Left ventricle myocardium inferior (tissue), 1 donor: Measurements from ENCODE around the gene TIMM17B. TPM values are rescaled to one million over a fixed set of nuclear protein-coding genes. Genes with fewer than 3 reads are reported as not detected.

Source experiments
- DNase-seq: peaks from one replicate; pipeline ENCODE4 v3.0.0-alpha.2; 2020
- H3K27ac ChIP-seq: fragments of 200-600 bp; replicated peaks from 2 replicates; pipeline ENCODE4 v1.8.0; 2021
- H3K27me3 ChIP-seq: fragments of 200-600 bp; 2 replicates; pipeline ENCODE4 v1.8.0; 2021; ENCODE audit warnings: low read depth
- H3K36me3 ChIP-seq: fragments of 200-600 bp; 2 replicates; pipeline ENCODE4 v1.8.0; 2021
- H3K4me1 ChIP-seq: fragments of 200-600 bp; 2 replicates; pipeline ENCODE4 v1.8.0; 2021
- H3K4me3 ChIP-seq: fragments of 200-600 bp; 2 replicates; pipeline ENCODE4 v1.8.0; 2021; ENCODE audit warnings: mild to moderate bottlenecking, moderate library complexity
- H3K9me3 ChIP-seq: fragments of 200-600 bp; replicated peaks from 2 replicates; pipeline ENCODE4 v1.8.0; 2021
- intact Hi-C: fragments of 100-400 bp; cut with micrococcal nuclease; formaldehyde crosslinking; loops from one replicate; pipeline ENCODE4 v1.11.0; 2022
- total RNA-seq: library from RNA; stranded (reverse); fragmentation: NEBNext Ultra II Directional; extraction: Animal tissue kit (Norgen Biotek cat#: 25700); gene quantifications from one replicate; pipeline ENCODE4 v1.2.1, GENCODE V29; 2021
- TF ChIP-seq, protein P1 (sequence below): fragments of 200-600 bp; IDR thresholded peaks from 2 replicates; pipeline ENCODE4 v1.8.0; 2021; ENCODE audit warnings: antibody characterized with exemption, mild to moderate bottlenecking, borderline replicate concordance
- donor health status: DM: no; HTN: yes; CAD: no; lungs with severe emphysema.

Gene TIMM17B
- total RNA-seq, 1 donor from 2014 or later, result 76.1 TPM

DNA sequence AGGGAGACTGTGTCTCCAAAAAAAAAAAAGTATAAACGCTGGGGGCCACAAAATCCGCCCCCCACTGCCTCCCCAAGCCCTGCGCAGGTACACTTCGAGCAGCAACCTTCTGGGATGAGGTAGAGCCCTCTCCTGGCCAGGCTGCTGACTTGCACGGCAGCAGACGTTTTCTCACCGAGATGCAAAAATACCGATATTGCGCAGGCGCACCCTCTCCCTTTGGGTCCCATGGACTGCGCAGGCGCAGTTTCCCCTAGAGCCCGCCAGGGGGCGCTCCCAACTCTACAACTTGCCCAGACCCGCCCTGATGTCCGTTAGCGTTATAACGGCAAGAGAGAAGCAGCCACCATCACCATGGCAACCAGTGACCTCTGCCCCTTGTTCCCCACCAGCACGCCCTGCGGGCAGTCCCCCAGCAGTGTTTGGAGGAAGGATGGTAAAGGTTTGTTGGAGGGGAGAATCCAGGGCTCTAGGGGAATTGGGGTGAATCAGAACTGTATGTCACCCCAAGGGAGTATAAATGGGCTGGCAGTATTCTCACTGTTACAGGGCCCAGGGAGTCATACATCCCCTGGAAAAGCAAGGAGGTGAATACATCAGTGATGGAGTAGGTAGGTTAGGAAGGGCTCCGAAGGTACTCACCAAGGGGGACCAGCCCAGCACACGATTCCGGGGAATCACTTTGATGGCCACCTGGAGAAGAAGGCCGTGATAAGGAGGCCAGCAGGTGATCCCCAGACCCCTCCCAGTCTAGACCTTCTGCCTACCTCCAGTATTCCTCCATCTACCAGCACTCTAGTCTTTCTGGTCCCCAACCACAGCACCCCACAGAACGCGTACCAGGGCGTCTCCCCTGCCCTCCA, 19.8 kb upstream of the TIMM17B start:
- peak overlapping the region; percentile 72 for H3K4me3 ChIP-seq
- H3K27ac ChIP-seq, result peak overlapping the region; percentile 84
- intact Hi-C loops, result no loop called here
- TF ChIP-seq, protein P1, sequence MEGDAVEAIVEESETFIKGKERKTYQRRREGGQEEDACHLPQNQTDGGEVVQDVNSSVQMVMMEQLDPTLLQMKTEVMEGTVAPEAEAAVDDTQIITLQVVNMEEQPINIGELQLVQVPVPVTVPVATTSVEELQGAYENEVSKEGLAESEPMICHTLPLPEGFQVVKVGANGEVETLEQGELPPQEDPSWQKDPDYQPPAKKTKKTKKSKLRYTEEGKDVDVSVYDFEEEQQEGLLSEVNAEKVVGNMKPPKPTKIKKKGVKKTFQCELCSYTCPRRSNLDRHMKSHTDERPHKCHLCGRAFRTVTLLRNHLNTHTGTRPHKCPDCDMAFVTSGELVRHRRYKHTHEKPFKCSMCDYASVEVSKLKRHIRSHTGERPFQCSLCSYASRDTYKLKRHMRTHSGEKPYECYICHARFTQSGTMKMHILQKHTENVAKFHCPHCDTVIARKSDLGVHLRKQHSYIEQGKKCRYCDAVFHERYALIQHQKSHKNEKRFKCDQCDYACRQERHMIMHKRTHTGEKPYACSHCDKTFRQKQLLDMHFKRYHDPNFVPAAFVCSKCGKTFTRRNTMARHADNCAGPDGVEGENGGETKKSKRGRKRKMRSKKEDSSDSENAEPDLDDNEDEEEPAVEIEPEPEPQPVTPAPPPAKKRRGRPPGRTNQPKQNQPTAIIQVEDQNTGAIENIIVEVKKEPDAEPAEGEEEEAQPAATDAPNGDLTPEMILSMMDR, result peak; percentile 90
- DNase-seq, result peak; percentile 86
- H3K9me3 ChIP-seq, result no peaks in the 10 kb centered on the region
- H3K27me3 ChIP-seq, result no peaks in the 10 kb centered on the region
- peaks cover 28% of the 10 kb centered on the region for H3K4me1 ChIP-seq
- no peaks in the 10 kb centered on the region for H3K36me3 ChIP-seq

DNA sequence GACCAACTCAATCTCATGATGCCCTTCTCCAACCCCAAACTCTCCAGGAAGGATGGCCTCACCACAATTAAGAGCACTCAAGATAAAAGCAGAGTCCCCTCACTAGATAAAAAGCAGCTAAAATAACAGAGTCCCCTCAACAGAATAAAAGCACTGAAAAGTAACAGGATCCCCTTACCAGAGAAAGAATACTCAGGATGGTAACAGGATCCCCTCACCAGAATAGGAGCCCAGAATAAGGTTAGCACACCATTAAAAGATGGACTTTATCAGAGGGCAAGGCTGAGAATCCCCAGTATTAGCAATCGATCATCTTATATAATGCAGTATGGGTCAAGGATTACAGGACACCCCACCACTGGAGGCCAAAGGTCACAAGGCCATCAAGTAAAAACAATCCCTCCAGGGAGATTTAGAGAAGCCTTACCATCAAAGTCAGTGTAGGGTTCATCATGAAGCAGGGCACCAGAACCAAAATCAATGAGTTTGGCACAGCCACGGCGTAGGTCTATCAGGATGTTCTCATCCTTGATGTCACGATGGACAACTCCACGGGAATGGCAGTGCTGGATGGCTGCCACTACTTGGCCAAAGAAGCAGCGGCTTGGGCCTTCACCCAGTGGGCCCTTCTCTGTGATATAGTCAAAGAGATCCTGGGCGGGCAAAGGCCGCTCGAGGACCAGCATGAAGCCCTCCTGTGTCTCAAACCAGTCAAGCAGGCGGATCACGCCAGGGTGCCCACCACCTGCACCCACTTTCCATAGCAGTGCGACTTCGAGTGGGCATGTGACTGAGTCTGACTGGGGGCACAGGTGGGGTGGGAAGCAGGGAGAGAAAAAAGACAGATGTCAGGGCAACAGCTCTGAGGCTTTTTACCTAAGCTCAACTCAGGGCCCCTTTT, 17.3 kb upstream of the TIMM17B start:
- no peak overlapping the region for H3K27ac ChIP-seq
- peaks cover 44% of the 10 kb centered on the region for H3K4me1 ChIP-seq
- no peaks in the 10 kb centered on the region for H3K9me3 ChIP-seq
- no peaks in the 10 kb centered on the region for H3K36me3 ChIP-seq
- H3K4me3 ChIP-seq, result no peak overlapping the region
- no peaks in the 10 kb centered on the region for H3K27me3 ChIP-seq
- TF ChIP-seq, protein P1, result no peak
- DNase-seq, result no peak
- intact Hi-C loops, result no loop called here

DNA sequence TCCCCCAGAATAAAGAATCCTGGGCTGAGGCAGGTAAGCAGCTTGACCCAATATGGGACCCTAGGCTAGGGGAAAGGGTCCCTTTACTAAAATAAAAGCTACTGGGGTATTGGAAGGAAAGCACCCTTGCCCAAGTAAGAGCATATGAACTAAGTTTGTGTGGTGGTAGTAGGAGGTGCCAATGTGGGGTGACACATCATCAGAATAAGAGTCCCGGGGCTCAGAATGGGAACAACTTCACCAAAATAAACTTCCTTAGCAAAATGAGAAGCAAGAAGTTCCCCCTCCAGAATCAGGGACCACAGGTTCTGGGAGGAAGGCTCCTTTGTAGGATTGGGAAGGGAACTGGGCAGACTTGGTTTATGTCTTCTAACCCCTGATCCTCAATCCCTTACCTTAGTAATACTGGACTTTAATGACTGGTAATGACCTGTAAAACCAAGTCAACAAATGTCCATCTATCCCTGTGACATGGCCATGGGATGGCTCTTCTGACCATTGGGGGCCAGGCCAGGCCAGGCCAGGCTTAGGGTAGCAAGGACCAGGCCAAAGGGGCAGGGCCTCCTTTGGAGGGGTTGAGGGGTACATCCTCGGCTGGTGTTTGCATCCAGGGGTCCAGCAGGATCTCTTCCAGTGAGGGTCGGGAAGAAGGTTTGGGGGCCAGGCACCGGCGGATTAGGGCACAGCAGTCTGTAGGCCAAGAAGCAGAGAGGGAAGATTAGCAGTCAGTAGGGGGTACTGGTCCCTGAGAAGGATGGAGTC, 16.2 kb upstream of the TIMM17B start:
- Histone ChIP-seq H3K9me3 (no peaks in the 10 kb centered on the region), H3K27ac (no peak overlapping the region), H3K27me3 (no peaks in the 10 kb centered on the region), H3K4me3 (no peak overlapping the region), H3K4me1 (peaks cover 36% of the 10 kb centered on the region), H3K36me3 (no peaks in the 10 kb centered on the region)
- intact Hi-C loops, result no loop called here
- DNase-seq, result no peak
- TF ChIP-seq, protein P1, result no peak

DNA sequence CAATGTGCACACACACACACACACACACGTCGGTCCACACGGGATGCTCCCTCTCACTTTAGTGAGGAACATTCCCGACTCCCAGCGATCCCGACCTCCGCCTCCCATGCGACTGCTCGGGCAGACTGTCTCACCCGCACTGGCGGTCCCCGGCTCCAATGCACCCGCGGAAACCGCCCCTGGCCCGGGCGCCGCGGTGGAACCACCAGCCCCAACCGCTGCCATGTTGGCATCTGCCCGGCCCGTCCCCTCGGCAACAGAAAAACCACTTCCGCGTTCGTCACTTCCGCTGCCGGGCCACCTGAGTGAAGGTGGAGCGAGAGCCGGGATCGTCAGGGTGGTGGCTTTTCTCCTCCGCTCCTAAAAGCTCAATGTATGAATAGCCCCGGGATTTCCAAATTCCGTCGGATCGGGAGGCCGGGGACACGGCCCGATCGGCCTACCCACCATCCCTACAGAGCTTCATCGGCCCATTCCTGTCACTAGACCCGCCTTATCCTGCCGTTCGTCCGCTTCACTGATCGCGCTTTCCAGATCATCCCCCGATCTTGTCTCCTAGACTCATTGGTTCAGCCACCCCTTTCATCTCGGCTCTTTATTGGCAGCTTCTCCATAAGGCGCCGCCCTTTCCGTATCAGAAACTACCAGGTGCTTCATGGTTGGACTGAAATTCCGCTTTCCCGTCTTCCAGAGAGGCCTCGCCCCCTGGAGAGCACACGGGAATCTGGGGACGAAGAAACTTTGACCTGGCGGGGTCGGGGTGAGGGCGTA, 14.0 kb upstream of the TIMM17B start, which contains the start of gene SLC35A2:
Gene SLC35A2 (minus strand): TSS at position 235 of the 771 bp plus-strand sequence. CDS start 10 bp downstream, at position 225.
- peaks cover 20% of the 10 kb centered on the region for H3K4me1 ChIP-seq
- no peaks in the 10 kb centered on the region for H3K9me3 ChIP-seq
- intact Hi-C loops, result no loop called here
- peak within 1 kb of the TSS; percentile 79 for H3K27ac ChIP-seq
- TF ChIP-seq, protein P1, result no peak
- peak within 1 kb of the TSS; percentile 78 for H3K4me3 ChIP-seq
- DNase-seq, result peak; percentile 80
- H3K27me3 ChIP-seq, result no peaks in the 10 kb centered on the region
- H3K36me3 ChIP-seq, result no peaks in the 10 kb centered on the region
